ENCODE data around the gene NCAPD3.
"Not testable (repeated sequence)": the region's sequence is repeated elsewhere in the genome, so short reads cannot be mapped to it uniquely, and the experiment has no call there.

NCAPD3 gene

GRCh38 chr11:134224710-134225664 lies 1.2 kb upstream of the NCAPD3 start:
- DNase-seq: peak; percentile 49

DNA sequence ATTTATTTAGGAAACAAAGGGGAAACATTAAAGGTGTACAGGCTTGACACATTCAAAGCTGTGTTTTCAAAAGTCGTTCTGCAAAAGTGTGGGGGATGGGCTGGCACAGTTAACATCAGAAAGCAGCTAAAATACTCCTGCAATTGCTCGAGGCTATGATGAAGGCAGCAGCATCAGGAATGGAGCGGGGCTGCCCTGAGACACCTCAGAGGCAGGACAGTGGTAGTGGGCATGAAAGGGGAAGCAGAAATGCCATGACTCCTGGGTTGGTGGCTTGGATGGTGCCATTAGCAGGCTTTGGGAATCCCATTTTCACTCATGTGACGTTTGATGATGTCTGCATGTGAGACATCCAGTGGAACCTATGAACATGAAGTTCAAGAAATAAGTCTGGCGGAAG lies 646 bp downstream of the NCAPD3 start:
- DNase-seq: no peak

DNA sequence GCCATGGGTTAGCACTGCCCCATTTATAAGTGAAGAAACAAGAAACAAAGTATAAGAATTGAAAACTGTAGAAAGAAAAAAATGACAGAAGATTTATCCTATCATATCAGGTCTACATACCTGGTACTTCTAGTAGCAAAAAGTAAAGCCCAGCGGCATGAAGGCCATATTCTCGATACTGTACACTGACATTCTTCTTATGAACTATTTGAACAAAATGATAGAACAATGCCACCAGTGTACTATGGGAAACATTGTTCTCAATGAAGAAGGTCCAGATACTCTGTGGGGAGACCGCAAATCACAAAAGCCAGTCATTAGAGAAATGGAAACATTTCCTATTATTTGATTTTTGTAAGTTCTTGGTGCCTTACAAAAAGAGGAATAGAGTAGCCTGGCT lies 7.0 kb downstream of the NCAPD3 start:
- no peak for DNase-seq

DNA sequence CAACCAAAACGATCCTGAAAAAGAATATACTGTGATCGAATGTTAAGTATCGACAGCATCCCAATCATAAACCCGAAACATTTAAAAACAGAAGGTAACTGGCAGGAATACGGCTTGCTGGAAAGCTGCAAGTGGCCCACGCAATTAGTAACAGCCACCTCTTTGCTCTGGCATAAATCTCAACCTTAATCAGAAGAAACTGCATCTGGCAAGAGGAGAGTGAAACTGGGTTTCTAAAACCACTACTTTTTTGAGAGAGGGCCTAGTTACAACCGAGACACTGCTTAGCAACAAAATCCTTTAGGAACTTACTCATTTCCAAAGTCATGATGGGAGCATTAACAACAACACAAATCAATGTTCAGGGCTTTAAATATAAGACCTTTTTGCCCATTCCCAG lies 7.9 kb downstream of the NCAPD3 start:
- no peak for DNase-seq

DNA sequence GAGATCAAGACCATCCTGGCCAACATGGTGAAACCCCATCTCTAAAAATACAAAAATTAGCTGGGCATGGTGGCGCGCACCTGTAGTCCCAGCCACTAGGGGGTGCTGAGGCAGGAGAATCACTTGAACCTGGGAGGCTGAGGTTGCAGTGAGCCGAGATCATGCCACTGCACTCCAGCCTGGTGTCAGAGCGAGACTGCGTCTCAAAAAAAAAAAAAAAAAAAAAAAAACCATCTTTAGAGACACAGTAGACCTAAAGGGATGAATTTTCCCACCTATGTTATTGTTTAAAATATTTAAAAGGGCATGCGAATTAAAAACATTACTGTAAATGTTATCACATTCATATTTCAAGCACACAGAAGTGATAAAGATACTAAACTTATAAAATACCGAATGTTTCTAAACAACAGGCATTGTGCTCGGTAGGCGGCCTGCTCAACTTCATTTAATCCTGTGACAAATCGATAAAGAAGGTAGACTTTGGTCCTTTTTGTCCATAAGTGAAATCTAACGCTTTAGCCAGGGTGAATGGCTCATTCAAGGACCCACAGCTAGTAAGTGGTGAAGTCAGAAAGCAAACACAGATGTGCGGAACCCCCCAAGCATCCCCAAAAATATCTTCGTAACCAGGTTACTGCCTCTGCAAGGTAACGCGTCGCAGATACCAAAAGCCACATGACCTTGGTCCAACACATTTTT lies 16.1 kb downstream of the NCAPD3 start:
- DNase-seq: no peak

DNA sequence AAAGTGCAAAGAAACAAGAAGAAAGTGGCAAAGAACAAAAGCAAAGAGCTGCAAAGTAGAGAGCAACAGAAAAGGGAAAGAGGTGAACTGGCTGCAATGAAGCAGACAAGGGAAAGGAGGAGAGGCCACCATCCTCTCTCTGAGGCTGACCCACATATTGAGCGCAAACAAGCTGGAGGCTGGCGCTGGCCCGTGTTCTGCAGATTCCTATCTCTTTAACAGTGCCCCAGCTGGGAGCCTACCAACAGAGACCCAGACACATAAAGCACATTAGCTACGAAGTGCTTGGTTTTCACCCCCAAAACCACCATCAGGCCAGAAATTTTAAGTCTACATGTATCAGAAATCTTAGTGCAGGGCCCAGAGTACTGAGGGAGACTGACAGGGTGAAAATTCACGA lies 17.6 kb downstream of the NCAPD3 start:
- no peak for DNase-seq

DNA sequence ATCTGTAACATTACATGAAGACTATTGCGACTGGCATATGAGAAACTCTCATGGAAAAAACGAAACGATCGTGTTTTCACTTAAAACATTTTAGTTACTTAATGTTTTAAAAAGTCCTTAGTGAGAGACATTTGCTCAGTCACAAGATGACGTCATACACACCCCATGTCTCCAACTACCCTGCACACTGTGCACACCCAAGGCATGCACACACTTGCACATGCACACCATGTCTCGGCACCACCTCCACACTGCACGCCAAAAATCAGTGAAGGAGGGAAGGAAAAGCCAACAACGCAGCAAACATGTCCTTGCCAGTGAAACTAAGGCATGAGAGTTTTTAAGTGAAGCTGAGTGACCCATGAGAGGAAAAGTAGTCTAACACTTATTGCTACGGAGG lies 18.0 kb downstream of the NCAPD3 start:
- no peak for DNase-seq

- DNase-seq: no peak
Observed at GRCh38 chr11:134202661-134203060, 21.1 kb downstream of the NCAPD3 start.

GRCh38 chr11:134200688-134201087 lies 23.1 kb downstream of the NCAPD3 start:
- DNase-seq: no peak

GRCh38 chr11:134199531-134199930 lies 24.2 kb downstream of the NCAPD3 start:
- no peak for DNase-seq

GRCh38 chr11:134196756-134197155 lies 27.0 kb downstream of the NCAPD3 start:
- DNase-seq: no peak

- DNase-seq: not testable (repeated sequence)
Observed at GRCh38 chr11:134188092-134188491, 35.7 kb downstream of the NCAPD3 start.

- no peak for DNase-seq
Observed at GRCh38 chr11:134181707-134182106, 42.1 kb downstream of the NCAPD3 start.

- no peak for DNase-seq
Observed at GRCh38 chr11:134178032-134178674, 45.6 kb downstream of the NCAPD3 start.

DNA sequence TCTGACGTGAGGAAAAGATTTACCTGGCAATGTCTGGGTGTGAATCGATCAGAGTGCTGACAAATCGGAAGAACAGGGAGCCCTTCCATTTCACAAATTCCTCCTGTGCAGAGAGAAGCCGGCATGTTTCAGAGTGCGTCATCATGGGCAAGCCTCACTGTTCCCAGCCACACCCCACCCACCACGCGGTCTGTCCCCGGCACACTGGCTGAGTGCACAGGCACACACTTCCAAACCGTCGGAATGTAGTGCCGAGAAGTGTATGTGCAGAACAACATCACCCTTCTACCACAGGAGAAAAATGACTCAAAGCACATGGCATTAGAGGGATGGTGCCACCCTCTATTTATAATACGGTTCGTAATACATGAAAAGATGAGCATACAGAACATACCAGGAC lies 47.5 kb downstream of the NCAPD3 start:
- DNase-seq: no peak

- DNase-seq: no peak
Observed at GRCh38 chr11:134173296-134173695, 50.5 kb downstream of the NCAPD3 start.

- no peak for DNase-seq
Observed at GRCh38 chr11:134171951-134172350, 51.8 kb downstream of the NCAPD3 start.

- DNase-seq: no peak
Observed at GRCh38 chr11:134170919-134171281, 52.9 kb downstream of the NCAPD3 start.

GRCh38 chr11:134170177-134170918 lies 53.4 kb downstream of the NCAPD3 start:
- no peak for DNase-seq

DNA sequence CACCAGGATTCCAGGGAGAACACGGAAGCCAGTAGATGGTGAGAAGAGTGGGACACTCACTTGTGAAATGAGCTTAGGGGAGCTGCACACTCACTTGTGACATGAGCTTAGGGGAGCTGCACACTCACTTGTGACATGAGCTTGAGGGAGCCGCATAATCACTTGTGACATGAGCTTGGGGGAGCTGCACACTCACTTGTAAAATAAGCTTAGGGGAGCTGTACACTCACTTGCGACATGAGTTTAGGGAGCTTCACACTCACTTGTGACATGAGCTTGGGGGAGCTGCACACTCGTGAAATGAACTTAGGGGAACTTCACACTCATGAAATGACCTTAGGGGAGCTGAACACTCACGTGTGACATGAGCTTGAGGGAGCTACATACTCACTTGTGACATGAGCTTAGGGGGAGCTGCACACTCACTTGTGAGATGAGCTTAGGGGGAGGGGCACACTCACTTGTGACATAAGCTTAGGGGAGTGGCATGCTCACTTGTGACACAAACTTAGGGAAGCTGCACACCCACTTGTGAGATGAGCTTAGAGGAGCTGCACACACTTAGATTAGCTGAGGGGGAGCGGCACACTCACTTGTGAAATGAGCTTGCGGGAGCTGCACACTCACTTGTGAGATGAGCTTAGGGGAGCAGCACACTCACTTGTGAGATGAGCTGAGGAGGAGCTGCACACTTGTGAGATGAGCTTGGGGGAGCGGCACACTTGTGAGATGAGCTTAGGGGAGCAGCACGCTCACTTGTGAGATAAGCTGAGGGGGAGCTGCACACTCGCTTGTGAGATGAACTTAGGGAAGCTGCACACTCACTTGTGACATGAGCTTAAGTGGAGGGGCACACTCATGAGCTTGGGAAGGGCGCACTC lies 59.0 kb downstream of the NCAPD3 start:
- DNase-seq: no peak

- no peak for DNase-seq
Observed at GRCh38 chr11:134159652-134160051, 64.1 kb downstream of the NCAPD3 start.

DNA sequence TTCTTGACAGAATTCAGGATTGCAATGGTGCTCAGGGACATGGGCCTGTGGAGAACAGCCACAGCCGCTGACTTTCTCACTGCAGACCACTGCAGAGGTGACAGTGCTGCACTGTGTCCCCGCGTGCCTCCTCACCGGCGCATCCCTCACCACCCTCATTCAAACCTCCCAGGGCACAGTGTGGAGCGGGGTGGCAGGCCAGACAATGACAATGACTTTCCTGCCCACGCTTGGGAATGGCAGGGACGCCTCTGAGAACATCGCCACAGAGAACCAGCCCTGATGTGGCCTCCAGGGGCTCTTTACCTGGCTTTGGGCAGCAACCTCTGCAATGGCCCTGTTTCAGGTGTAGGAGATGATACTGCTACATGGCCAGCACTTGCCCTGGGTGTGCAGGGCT lies 65.7 kb downstream of the NCAPD3 start:
- no peak for DNase-seq
